SK-N-MC (cell line): ENCODE data around the gene NOS1AP.

ENCODE experiments used
- EZH2 ChIP-seq: fragments of 200-600 bp; sonication (generic); IDR thresholded peaks from one replicate; pipeline ENCODE4 v1.6.1; 2017; ENCODE audit warnings: antibody characterized with exemption
- FOXP2 ChIP-seq: optimal IDR thresholded peaks from 2 replicates; pipeline ENCODE3; 2011; ENCODE audit warnings: mild to moderate bottlenecking, moderate library complexity; ENCODE audit not compliant: insufficient read depth; ENCODE audit errors: extremely low read length, control extremely low read depth
- POLR2AphosphoS5 ChIP-seq: IDR thresholded peaks from 2 replicates; pipeline ENCODE4 v1.6.1; 2012; ENCODE audit warnings: mild to moderate bottlenecking, low read depth, low read length, borderline replicate concordance

GRCh38 chr1:162159515-162159914 is 90.0 kb downstream of the NOS1AP start:
- TF ChIP-seq EZH2 (no peak), POLR2AphosphoS5 (no peak), FOXP2 (no peak)
